HEK293 (cell line): Measurements from ENCODE around the gene PHF3.
A peak's percentile ranks its signal among the peaks of the same experiment; 100 is the strongest.

Experiments
- CTCF ChIA-PET: fragments of 350-600 bp; formaldehyde crosslinking; extraction: SDS; loops from one replicate; lab custom pipeline; 2021; ENCODE audit warnings: antibody characterized with exemption; lab: Yijun Ruan, JAX
- POLR2A ChIA-PET: fragments of 300-600 bp; formaldehyde crosslinking; extraction: SDS; loops from one replicate; lab custom pipeline; 2020; ENCODE audit warnings: antibody characterized with exemption, inconsistent platforms; lab: Yijun Ruan, JAX
- H3K27ac ChIP-seq: fragments of 200-500 bp; sonication (Bioruptor generic); 2 replicates; pipeline ENCODE4 v1.5.1; 2014; ENCODE audit warnings: low read depth, low read length, control low read depth, inconsistent platforms; ENCODE audit errors: extremely low read depth
- H3K36me3 ChIP-seq, 2 experiments: fragments of 200-500 bp in 1 of 2; sonication (Bioruptor generic) in 1 of 2; 1 replicate in 1 of 2; 2 replicates in 1 of 2; pipeline ENCODE4 v1.5.1; 2014 to 2017; ENCODE audit warnings: inconsistent platforms in 2 of 2, low read length in 2 of 2; ENCODE audit not compliant: control insufficient read depth in 2 of 2, insufficient read depth in 1 of 2
- H3K4me1 ChIP-seq: fragments of 200-500 bp; sonication (Bioruptor generic); 2 replicates; pipeline ENCODE4 v1.5.1; 2014; ENCODE audit warnings: mild to moderate bottlenecking, low read length, inconsistent platforms; ENCODE audit not compliant: control insufficient read depth, insufficient read depth
- H3K4me3 ChIP-seq: 2 replicates; pipeline ENCODE4 v1.5.1; 2011; ENCODE audit warnings: low read depth, mild to moderate bottlenecking, control low read depth, low read length, moderate library complexity
- H3K9me3 ChIP-seq: fragments of 200-500 bp; sonication (Bioruptor generic); 2 replicates; pipeline ENCODE4 v1.5.1; 2014; ENCODE audit warnings: low read depth, low read length, inconsistent platforms; ENCODE audit not compliant: control insufficient read depth, insufficient read depth
- MEIS1 ChIP-seq: sonication (generic); formaldehyde crosslinking; IDR thresholded peaks from 2 replicates; pipeline ENCODE4 v1.8.1; 2022; ENCODE audit warnings: missing genetic modification reagents, mild to moderate bottlenecking, borderline replicate concordance
- OSR2 ChIP-seq: fragments of 450-650 bp; formaldehyde crosslinking; IDR thresholded peaks from 2 replicates; pipeline ENCODE4 v1.5.1; 2016; ENCODE audit warnings: missing biosample characterization, missing genetic modification characterization
- PRDM1 ChIP-seq: fragments of 450-650 bp; formaldehyde crosslinking; IDR thresholded peaks from 2 replicates; pipeline ENCODE4; 2016; ENCODE audit warnings: missing biosample characterization, missing genetic modification characterization
- ZNF10 ChIP-seq: fragments of 450-650 bp; formaldehyde crosslinking; IDR thresholded peaks from 2 replicates; pipeline ENCODE4 v1.5.1; 2017; ENCODE audit warnings: missing biosample characterization, missing genetic modification characterization
- ZNF146 ChIP-seq: fragments of 450-650 bp; formaldehyde crosslinking; IDR thresholded peaks from 2 replicates; pipeline ENCODE4 v1.5.1; 2016; ENCODE audit warnings: missing biosample characterization, missing genetic modification characterization
- ZNF214 ChIP-seq: fragments of 450-650 bp; formaldehyde crosslinking; IDR thresholded peaks from 2 replicates; pipeline ENCODE4 v1.5.1; 2017; ENCODE audit warnings: missing biosample characterization, mild to moderate bottlenecking, missing genetic modification characterization, borderline replicate concordance
- ZNF223 ChIP-seq: fragments of 450-650 bp; formaldehyde crosslinking; IDR thresholded peaks from 2 replicates; pipeline ENCODE4 v1.5.1; 2016; ENCODE audit warnings: missing biosample characterization, missing genetic modification characterization
- ZNF423 ChIP-seq: fragments of 450-650 bp; formaldehyde crosslinking; IDR thresholded peaks from 2 replicates; pipeline ENCODE4 v1.5.1; 2016; ENCODE audit warnings: missing biosample characterization, missing genetic modification characterization
- ZNF426 ChIP-seq: fragments of 450-650 bp; formaldehyde crosslinking; IDR thresholded peaks from 2 replicates; pipeline ENCODE4 v1.5.1; 2017; ENCODE audit warnings: missing biosample characterization, missing genetic modification characterization, mild to moderate bottlenecking, inconsistent platforms, moderate library complexity
- ZNF521 ChIP-seq: fragments of 450-650 bp; formaldehyde crosslinking; IDR thresholded peaks from 2 replicates; pipeline ENCODE4 v1.5.1; 2017; ENCODE audit warnings: missing biosample characterization, mild to moderate bottlenecking, missing genetic modification characterization
- ZNF560 ChIP-seq: fragments of 450-650 bp; formaldehyde crosslinking; IDR thresholded peaks from 2 replicates; pipeline ENCODE4 v1.5.1; 2017; ENCODE audit warnings: missing biosample characterization, missing genetic modification characterization, borderline replicate concordance
- ZNF654 ChIP-seq: fragments of 450-650 bp; formaldehyde crosslinking; IDR thresholded peaks from 2 replicates; pipeline ENCODE4 v1.5.1; 2016; ENCODE audit warnings: low read depth, missing biosample characterization, missing genetic modification characterization
- TF ChIP-seq, protein P1 (sequence below): fragments of 450-650 bp; formaldehyde crosslinking; IDR thresholded peaks from 2 replicates; pipeline ENCODE4 v1.5.1; 2016; ENCODE audit warnings: missing biosample characterization, missing genetic modification characterization
- TF ChIP-seq, protein P2 (sequence below): fragments of 450-650 bp; formaldehyde crosslinking; IDR thresholded peaks from 2 replicates; pipeline ENCODE4 v1.5.1; 2017; ENCODE audit warnings: missing biosample characterization, missing genetic modification characterization
- TF ChIP-seq, protein P3 (sequence below): fragments of 450-650 bp; formaldehyde crosslinking; IDR thresholded peaks from 2 replicates; pipeline ENCODE4 v1.5.1; 2017; ENCODE audit warnings: missing biosample characterization, missing genetic modification characterization
- TF ChIP-seq, protein P4 (sequence below): fragments of 450-650 bp; formaldehyde crosslinking; IDR thresholded peaks from 2 replicates; pipeline ENCODE4 v1.5.1; 2016; ENCODE audit warnings: missing biosample characterization, missing genetic modification characterization
- TF ChIP-seq, protein P5 (sequence below): fragments of 450-650 bp; formaldehyde crosslinking; IDR thresholded peaks from 2 replicates; pipeline ENCODE4 v1.5.1; 2016; ENCODE audit warnings: missing biosample characterization, missing genetic modification characterization

The PHF3 gene

DNA sequence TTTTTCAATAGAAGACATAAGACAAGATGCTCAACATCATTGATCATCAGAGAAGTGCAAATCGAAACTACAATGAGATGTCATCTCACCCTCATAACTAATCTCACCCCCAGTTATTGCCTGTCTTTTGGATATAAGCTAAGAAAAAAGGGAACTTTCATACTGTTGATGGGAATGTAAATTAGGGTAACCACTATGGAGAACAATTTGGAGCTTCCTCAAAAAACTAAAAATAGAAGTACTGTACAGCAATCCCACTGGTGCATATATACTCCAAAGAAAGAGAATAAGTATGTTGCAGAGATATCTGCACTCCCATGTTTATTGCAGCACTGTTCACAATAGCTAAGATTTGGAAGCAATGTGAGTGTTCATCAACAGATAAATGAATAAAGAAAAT lies 26.4 kb upstream of the PHF3 start:
- peaks cover 9% of the 10 kb centered on the region; the same call in 1 of the 2 replicates for H3K4me1 ChIP-seq
- H3K36me3 ChIP-seq = no peaks in the 10 kb centered on the region
- POLR2A ChIA-PET = no interaction called here
- CTCF ChIA-PET = interaction anchor here (0.6 to 3.8 kb wide), 2 partner anchors 11 to 194 kb away, joined by 3 to 42 read pairs; no protein-coding TSS in a partner anchor
- H3K9me3 ChIP-seq = no peaks in the 10 kb centered on the region
- no peak overlapping the region for H3K27ac ChIP-seq
- TF ChIP-seq ZNF10 (tag by site-specific recombination) (no peak), ZNF214 (tag by site-specific recombination) (no peak), MEIS1 (no peak), ZNF423 (tag by site-specific recombination) (no peak), ZNF223 (no peak), ZNF146 (tag by site-specific recombination) (no peak), PRDM1 (tag by site-specific recombination) (no peak), ZNF654 (tag by site-specific recombination) (no peak), ZNF426 (tag by site-specific recombination) (no peak)
- TF ChIP-seq, protein P1, sequence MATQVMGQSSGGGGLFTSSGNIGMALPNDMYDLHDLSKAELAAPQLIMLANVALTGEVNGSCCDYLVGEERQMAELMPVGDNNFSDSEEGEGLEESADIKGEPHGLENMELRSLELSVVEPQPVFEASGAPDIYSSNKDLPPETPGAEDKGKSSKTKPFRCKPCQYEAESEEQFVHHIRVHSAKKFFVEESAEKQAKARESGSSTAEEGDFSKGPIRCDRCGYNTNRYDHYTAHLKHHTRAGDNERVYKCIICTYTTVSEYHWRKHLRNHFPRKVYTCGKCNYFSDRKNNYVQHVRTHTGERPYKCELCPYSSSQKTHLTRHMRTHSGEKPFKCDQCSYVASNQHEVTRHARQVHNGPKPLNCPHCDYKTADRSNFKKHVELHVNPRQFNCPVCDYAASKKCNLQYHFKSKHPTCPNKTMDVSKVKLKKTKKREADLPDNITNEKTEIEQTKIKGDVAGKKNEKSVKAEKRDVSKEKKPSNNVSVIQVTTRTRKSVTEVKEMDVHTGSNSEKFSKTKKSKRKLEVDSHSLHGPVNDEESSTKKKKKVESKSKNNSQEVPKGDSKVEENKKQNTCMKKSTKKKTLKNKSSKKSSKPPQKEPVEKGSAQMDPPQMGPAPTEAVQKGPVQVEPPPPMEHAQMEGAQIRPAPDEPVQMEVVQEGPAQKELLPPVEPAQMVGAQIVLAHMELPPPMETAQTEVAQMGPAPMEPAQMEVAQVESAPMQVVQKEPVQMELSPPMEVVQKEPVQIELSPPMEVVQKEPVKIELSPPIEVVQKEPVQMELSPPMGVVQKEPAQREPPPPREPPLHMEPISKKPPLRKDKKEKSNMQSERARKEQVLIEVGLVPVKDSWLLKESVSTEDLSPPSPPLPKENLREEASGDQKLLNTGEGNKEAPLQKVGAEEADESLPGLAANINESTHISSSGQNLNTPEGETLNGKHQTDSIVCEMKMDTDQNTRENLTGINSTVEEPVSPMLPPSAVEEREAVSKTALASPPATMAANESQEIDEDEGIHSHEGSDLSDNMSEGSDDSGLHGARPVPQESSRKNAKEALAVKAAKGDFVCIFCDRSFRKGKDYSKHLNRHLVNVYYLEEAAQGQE (tag by site-specific recombination) = no peak
- TF ChIP-seq, protein P2, sequence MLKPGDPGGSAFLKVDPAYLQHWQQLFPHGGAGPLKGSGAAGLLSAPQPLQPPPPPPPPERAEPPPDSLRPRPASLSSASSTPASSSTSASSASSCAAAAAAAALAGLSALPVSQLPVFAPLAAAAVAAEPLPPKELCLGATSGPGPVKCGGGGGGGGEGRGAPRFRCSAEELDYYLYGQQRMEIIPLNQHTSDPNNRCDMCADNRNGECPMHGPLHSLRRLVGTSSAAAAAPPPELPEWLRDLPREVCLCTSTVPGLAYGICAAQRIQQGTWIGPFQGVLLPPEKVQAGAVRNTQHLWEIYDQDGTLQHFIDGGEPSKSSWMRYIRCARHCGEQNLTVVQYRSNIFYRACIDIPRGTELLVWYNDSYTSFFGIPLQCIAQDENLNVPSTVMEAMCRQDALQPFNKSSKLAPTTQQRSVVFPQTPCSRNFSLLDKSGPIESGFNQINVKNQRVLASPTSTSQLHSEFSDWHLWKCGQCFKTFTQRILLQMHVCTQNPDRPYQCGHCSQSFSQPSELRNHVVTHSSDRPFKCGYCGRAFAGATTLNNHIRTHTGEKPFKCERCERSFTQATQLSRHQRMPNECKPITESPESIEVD (tag by site-specific recombination) = no peak
- TF ChIP-seq, protein P3, sequence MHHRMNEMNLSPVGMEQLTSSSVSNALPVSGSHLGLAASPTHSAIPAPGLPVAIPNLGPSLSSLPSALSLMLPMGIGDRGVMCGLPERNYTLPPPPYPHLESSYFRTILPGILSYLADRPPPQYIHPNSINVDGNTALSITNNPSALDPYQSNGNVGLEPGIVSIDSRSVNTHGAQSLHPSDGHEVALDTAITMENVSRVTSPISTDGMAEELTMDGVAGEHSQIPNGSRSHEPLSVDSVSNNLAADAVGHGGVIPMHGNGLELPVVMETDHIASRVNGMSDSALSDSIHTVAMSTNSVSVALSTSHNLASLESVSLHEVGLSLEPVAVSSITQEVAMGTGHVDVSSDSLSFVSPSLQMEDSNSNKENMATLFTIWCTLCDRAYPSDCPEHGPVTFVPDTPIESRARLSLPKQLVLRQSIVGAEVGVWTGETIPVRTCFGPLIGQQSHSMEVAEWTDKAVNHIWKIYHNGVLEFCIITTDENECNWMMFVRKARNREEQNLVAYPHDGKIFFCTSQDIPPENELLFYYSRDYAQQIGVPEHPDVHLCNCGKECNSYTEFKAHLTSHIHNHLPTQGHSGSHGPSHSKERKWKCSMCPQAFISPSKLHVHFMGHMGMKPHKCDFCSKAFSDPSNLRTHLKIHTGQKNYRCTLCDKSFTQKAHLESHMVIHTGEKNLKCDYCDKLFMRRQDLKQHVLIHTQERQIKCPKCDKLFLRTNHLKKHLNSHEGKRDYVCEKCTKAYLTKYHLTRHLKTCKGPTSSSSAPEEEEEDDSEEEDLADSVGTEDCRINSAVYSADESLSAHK = no peak
- no peak overlapping the region for H3K4me3 ChIP-seq

DNA sequence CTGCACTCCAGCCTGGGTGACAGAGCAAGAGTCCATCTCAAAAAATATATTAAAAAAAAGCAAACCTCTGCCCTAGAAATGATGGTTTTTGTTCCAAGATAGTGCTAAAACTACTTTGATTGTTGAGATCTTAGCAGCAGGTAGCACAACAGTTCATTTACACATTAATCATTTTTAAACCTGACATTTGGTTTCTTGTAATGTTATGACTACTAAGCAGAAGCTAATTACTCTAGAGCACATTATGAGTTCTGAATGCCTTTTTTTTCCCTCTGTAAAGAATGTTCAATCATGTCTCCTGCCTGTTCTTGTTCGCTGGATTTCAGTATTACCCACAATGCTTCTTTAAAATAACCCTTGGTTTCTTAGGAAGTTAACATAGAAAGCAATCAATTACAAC lies 24.7 kb upstream of the PHF3 start:
- peak; percentile 73 for TF ChIP-seq OSR2 (tag by site-specific recombination)
- TF ChIP-seq ZNF521 (tag by site-specific recombination) = no peak
- Histone ChIP-seq H3K27ac (no peak overlapping the region), H3K4me3 (no peak overlapping the region), H3K36me3 (no peaks in the 10 kb centered on the region), H3K9me3 (no peaks in the 10 kb centered on the region), H3K4me1 (peaks cover 9% of the 10 kb centered on the region; the same call in 1 of the 2 replicates)
- ChIA-PET CTCF (interaction anchor here (0.7 to 2.8 kb wide), 4 partner anchors 12 to 185 kb away, joined by 3 to 16 read pairs (median 4); no protein-coding TSS in a partner anchor), POLR2A (no interaction called here)

DNA sequence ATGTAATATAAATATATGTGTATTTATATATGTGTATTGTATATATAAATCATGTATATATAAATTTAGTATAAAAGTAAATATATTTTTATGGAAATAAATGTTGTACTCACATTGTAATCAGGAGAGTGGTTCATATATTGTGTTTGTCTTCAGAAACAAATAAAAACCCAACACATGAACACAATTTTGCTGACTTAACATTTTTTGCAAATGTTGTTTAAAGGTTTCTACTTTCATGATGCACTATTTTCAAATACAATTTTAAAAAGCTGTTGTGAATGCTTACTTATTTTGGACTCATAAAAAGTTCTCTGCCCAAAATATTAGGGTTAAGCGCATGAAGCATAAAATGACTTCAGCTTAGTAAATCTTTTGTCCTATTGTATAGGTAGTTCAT lies 24.0 kb upstream of the PHF3 start:
- H3K4me1 ChIP-seq = peaks cover 9% of the 10 kb centered on the region; the same call in 1 of the 2 replicates
- H3K36me3 ChIP-seq = no peaks in the 10 kb centered on the region
- no peak overlapping the region for H3K27ac ChIP-seq
- H3K4me3 ChIP-seq = no peak overlapping the region
- POLR2A ChIA-PET = no interaction called here
- CTCF ChIA-PET = interaction anchor here (0.7 to 2.8 kb wide), 4 partner anchors 11 to 259 kb away, joined by 3 to 16 read pairs (median 6); no protein-coding TSS in a partner anchor
- no peak for TF ChIP-seq ZNF560
- TF ChIP-seq, protein P4, sequence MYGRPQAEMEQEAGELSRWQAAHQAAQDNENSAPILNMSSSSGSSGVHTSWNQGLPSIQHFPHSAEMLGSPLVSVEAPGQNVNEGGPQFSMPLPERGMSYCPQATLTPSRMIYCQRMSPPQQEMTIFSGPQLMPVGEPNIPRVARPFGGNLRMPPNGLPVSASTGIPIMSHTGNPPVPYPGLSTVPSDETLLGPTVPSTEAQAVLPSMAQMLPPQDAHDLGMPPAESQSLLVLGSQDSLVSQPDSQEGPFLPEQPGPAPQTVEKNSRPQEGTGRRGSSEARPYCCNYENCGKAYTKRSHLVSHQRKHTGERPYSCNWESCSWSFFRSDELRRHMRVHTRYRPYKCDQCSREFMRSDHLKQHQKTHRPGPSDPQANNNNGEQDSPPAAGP (tag by site-specific recombination) = no peak
- TF ChIP-seq, protein P5, sequence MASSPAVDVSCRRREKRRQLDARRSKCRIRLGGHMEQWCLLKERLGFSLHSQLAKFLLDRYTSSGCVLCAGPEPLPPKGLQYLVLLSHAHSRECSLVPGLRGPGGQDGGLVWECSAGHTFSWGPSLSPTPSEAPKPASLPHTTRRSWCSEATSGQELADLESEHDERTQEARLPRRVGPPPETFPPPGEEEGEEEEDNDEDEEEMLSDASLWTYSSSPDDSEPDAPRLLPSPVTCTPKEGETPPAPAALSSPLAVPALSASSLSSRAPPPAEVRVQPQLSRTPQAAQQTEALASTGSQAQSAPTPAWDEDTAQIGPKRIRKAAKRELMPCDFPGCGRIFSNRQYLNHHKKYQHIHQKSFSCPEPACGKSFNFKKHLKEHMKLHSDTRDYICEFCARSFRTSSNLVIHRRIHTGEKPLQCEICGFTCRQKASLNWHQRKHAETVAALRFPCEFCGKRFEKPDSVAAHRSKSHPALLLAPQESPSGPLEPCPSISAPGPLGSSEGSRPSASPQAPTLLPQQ = no peak
- no peaks in the 10 kb centered on the region for H3K9me3 ChIP-seq
